HG02610 (cell line): ENCODE measurements around the gene PSME3.

Experiments used
- ATAC-seq: cut with Tn5 transposase; IDR thresholded peaks from one replicate; pipeline ENCODE4 v1.9.1; 2021; ENCODE audit warnings: mild to moderate bottlenecking, moderate library complexity; ENCODE audit not compliant: unreplicated experiment

Gene PSME3

GRCh38 chr17:42814633-42815399 lies 18.4 kb upstream of the PSME3 start:
- ATAC-seq, result no peak

GRCh38 chr17:42817866-42818265 lies 15.3 kb upstream of the PSME3 start:
- ATAC-seq, result no peak

- no peak for ATAC-seq
Measured at GRCh38 chr17:42818379-42818778, 14.8 kb upstream of the PSME3 start.

- ATAC-seq, result no peak
Measured at GRCh38 chr17:42819939-42820535, 13.2 kb upstream of the PSME3 start.

- no peak for ATAC-seq
Measured at GRCh38 chr17:42821176-42821575, 12.0 kb upstream of the PSME3 start.

DNA sequence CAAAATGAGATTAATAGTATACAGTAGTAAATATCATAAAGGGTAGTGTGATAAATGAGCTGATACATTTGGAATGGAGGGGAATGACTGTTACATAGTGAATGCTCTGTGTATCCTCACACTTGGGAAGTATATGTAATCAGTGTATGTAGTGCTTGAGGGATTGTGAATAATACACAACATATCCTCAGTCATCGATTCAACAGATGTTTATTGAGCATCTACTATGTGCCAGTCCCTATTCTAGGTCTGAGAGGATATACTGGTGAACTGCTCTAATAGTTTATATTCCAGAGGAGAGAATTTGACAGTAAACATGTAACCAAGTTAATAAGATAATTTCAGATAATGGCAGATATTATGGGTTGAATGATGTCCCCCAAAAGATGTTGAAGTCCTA lies 5.7 kb upstream of the PSME3 start:
- no peak for ATAC-seq

DNA sequence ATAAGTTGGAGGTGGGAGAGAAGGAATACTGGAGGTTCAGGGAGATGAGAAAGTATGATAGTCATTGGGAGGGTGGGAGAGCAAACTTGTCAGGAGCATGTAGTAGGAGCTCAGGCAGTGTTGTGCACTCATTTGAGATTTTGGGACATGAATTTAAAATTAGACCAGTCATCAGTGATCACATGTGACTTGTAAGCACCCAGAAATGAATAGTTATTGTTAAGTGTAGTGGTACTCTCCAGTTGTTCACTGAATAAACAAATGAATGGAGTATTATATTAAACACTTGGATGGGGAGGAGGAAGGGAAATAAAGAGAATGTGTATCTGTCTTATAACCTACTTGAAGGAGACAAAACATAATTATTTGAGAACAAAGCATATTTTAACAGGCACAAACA lies 2.2 kb upstream of the PSME3 start:
- no peak for ATAC-seq

- no peak for ATAC-seq
Measured at GRCh38 chr17:42832213-42832933, 824 bp upstream of the PSME3 start.

DNA sequence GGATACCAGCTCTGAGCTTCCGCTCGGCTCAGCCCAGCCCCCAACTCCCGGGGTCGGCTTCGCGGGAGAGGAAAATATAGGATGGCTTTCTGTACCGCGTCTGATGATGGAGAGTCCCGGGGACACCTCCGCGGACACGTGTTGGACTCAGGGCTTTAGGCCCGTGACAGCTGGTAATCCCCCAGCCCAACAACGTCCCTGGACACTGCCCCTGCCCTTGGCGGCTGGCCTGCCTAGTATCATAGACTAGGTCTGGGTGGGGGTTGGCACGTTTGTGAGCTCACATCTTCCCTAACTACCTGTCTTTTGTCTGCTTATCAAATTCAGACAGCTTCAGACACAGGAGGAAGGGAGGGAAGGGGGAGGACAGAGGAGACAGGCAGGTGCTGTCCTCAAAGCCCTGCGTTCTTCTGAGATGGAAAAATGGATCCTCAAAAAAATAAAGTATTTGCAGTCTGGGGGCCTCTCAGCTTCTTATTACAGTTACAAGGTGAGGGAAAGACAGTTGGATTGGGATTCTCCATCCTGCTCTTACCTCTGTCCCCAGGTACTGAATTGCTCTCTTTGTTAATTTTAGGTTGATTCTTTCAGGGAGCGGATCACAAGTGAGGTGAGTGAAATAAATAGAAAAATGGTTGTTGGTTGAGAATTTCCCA lies 698 bp downstream of the PSME3 start:
- ATAC-seq, result no peak

- no peak for ATAC-seq
Measured at GRCh38 chr17:42835732-42836131, 2.5 kb downstream of the PSME3 start.

GRCh38 chr17:42841975-42842685 lies 8.9 kb downstream of the PSME3 start:
- no peak for ATAC-seq

GRCh38 chr17:42843358-42843934 lies 10.2 kb downstream of the PSME3 start:
- ATAC-seq, result no peak

DNA sequence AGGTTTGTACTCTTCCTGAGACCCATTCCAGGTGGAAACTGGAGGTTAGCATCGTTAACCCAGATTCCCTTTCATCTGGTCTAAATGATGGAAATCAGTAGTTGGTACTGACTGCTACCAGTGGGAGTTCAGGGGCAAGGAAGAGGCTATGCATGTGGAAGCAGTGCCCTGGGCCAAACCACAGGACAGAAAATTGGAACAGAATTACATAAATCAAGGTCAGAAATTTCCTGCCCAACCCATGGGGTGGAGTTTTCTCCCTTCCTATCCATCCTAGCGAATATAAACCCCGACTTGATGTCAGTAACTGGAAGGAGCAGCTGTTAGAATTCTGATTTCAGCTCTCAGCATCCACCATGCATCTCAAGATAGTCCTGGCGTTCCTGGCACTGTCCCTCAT lies 11.1 kb downstream of the PSME3 start, which contains the start of gene AOC2:
TSS of gene AOC2 (plus strand) at position 310 of the 400 bp plus-strand sequence. CDS start at position 357, 47 bp downstream.
- ATAC-seq, result no peak

DNA sequence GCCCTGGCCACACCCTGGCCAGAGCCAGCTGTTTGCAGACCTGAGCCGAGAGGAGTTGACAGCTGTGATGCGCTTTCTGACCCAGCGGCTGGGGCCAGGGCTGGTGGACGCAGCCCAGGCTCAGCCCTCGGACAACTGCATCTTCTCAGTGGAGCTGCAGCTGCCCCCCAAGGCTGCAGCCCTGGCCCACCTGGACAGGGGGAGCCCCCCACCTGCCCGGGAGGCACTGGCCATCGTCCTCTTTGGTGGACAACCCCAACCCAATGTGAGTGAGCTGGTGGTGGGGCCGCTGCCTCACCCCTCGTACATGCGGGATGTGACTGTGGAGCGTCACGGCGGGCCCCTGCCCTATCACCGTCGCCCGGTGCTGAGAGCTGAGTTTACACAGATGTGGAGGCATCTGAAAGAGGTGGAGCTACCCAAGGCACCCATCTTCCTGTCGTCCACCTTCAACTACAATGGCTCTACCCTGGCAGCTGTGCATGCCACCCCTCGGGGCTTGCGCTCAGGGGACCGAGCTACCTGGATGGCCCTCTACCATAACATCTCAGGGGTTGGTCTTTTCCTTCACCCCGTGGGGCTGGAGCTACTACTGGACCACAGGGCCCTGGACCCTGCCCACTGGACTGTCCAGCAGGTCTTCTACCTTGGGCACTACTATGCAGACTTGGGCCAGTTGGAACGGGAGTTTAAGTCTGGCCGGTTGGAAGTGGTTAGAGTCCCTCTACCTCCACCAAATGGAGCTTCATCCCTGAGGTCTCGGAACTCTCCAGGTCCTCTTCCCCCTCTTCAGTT lies 11.8 kb downstream of the PSME3 start:
- no peak for ATAC-seq

DNA sequence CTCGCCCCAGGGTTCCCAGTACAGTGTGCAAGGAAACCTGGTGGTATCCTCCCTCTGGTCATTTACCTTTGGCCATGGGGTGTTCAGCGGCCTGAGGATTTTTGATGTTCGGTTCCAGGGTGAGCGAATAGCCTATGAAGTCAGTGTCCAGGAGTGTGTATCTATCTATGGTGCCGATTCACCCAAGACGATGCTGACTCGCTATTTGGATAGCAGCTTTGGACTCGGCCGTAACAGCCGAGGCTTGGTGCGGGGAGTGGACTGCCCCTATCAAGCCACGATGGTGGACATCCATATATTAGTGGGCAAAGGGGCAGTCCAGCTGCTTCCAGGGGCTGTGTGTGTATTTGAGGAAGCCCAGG lies 12.3 kb downstream of the PSME3 start:
- ATAC-seq, result no peak

GRCh38 chr17:42845918-42846593 lies 12.9 kb downstream of the PSME3 start:
- ATAC-seq, result no peak

DNA sequence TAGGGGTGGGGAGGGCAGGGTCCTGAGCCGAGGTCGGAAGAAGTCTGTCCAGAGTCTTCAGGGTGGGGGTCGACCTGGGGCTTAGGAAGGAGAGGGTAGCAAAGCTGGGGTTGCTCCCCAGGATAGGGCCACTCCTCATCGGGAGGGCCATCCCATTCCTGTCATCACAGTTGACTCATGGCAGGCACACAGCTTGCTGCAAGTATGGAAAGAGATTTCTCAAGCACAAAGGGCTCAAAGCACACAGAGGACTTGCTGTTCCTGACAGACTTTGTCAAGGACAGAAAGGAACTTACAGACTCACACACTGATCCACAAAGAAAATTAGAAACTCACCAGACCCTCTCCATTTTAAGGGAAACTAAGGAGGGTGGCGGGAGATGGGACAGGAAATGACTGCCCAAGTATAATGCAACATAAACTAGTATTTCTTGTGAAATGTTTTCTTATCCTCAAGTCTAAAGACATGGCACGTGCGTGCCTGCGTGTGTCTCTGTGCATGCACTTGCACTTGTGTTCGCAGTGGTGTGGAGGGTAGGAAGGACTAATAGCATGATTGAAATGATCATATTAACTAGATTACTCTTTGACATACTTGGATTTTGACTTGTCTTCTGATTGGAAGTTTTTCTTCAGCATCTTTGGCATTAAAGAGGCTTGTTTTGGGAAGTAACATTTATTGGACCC lies 13.5 kb downstream of the PSME3 start:
- ATAC-seq, result no peak

GRCh38 chr17:42848093-42848492 lies 14.9 kb downstream of the PSME3 start:
- ATAC-seq, result no peak

DNA sequence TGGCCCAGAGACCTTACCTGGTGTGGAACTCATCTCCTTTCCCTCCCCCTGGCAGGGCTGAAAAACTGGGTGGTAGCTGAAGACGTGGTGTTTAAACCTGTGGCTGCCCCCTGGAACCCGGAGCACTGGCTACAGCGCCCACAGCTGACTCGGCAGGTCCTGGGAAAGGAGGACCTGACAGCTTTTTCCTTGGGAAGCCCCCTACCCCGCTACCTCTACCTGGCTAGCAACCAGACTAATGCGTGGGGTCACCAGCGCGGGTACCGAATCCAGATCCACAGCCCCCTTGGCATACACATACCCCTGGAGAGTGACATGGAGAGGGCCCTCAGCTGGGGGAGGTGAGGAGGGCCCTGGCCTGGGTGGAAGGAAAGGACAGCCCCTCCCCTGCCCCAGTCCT lies 15.8 kb downstream of the PSME3 start:
- no peak for ATAC-seq
